OCI-LY3 (cell line): Measurements from ENCODE around the gene TACC3.

ENCODE experiments used
- H2AFZ ChIP-seq: fragments of 200-600, 300-600 bp; shearing (Covaris generic); 2 replicates; pipeline ENCODE4 v1.6.0; 2014; ENCODE audit warnings: antibody characterized with exemption, low read depth, low read length
- H3K27ac ChIP-seq: fragments of 200-600, 300-600 bp; sonication (generic); 2 replicates; pipeline ENCODE4 v1.5.1; 2014; ENCODE audit warnings: mild to moderate bottlenecking, low read length, moderate library complexity, mixed read lengths
- H3K27me3 ChIP-seq: fragments of 200-600, 300-600 bp; sonication (generic); 2 replicates; pipeline ENCODE4 v1.6.1; 2014; ENCODE audit warnings: low read depth, low read length, mixed read lengths
- H3K36me3 ChIP-seq: fragments of 200-600, 300-600 bp; sonication (generic); replicated peaks from 2 replicates; pipeline ENCODE3; 2014; ENCODE audit warnings: low read depth, low read length, mixed read lengths
- H3K4me1 ChIP-seq: fragments of 300-600, 200-600 bp; sonication (generic); 2 replicates; pipeline ENCODE4 v1.6.1; 2014; ENCODE audit warnings: low read length, mixed read lengths
- H3K4me2 ChIP-seq: fragments of 200-600, 300-600 bp; sonication (generic); 2 replicates; pipeline ENCODE4 v1.6.1; 2014; ENCODE audit warnings: low read length, mixed read lengths
- H3K4me3 ChIP-seq: fragments of 300-600, 200-600 bp; sonication (generic); 2 replicates; pipeline ENCODE4 v1.5.1; 2014; ENCODE audit warnings: antibody characterized with exemption, mild to moderate bottlenecking, low read length, moderate library complexity
- H3K79me2 ChIP-seq: fragments of 300-600, 200-600 bp; shearing (Covaris generic); 2 replicates; pipeline ENCODE4 v1.6.1; 2014; ENCODE audit warnings: mild to moderate bottlenecking, low read length, mixed read lengths
- H3K9ac ChIP-seq: fragments of 300-600, 200-600 bp; shearing (Covaris generic); 2 replicates; pipeline ENCODE4 v1.6.0; 2014; ENCODE audit warnings: mild to moderate bottlenecking, low read length, moderate library complexity
- H3K9me3 ChIP-seq: fragments of 200-600, 300-600 bp; shearing (Covaris generic); 2 replicates; pipeline ENCODE4 v1.6.1; 2014; ENCODE audit warnings: low read length, mixed read lengths; ENCODE audit not compliant: insufficient read depth
- H4K20me1 ChIP-seq: fragments of 200-600, 300-600 bp; sonication (generic); 2 replicates; pipeline ENCODE4 v1.6.1; 2016; ENCODE audit warnings: low read length, mixed read lengths; ENCODE audit not compliant: insufficient read depth
- CTCF ChIP-seq: fragments of 200-600, 300-600 bp; sonication (generic); IDR thresholded peaks from 2 replicates; pipeline ENCODE4 v1.5.1; 2014; ENCODE audit warnings: antibody characterized with exemption, low read length, low read depth
- EZH2phosphoT487 ChIP-seq: fragments of 200-600 bp; shearing (Covaris generic); IDR thresholded peaks from 2 replicates; pipeline ENCODE4 v1.6.1; 2018; ENCODE audit warnings: antibody characterized with exemption, mixed run types, low read depth

TACC3 gene

GRCh38 chr4:1773754-1774153, 52.4 kb downstream of the TACC3 start:
- H3K27ac ChIP-seq: no peak overlapping the region
- no peaks in the 10 kb centered on the region; the same call in 1 of the 2 replicates for H3K4me1 ChIP-seq
- no peak overlapping the region for H2AFZ ChIP-seq
- no peak overlapping the region for H3K9ac ChIP-seq
- no peaks in the 10 kb centered on the region for H3K79me2 ChIP-seq
- TF ChIP-seq CTCF (no peak), EZH2phosphoT487 (no peak)
- H3K4me2 ChIP-seq: no peak overlapping the region
- H3K27me3 ChIP-seq: peaks cover 6% of the 10 kb centered on the region; the same call in 1 of the 2 replicates
- no peaks in the 10 kb centered on the region for H3K9me3 ChIP-seq
- H3K4me3 ChIP-seq: no peak overlapping the region
- no peaks in the 10 kb centered on the region for H4K20me1 ChIP-seq
- no peaks in the 10 kb centered on the region for H3K36me3 ChIP-seq

GRCh38 chr4:1775731-1776500, 54.6 kb downstream of the TACC3 start:
- Histone ChIP-seq H3K4me3 (no peak overlapping the region), H3K4me1 (no peaks in the 10 kb centered on the region; the same call in 1 of the 2 replicates), H3K9ac (no peak overlapping the region), H2AFZ (no peak overlapping the region), H3K36me3 (no peaks in the 10 kb centered on the region), H3K9me3 (no peaks in the 10 kb centered on the region), H3K27ac (no peak overlapping the region), H3K4me2 (no peak overlapping the region), H3K27me3 (no peaks in the 10 kb centered on the region), H3K79me2 (no peaks in the 10 kb centered on the region), H4K20me1 (no peaks in the 10 kb centered on the region)
- TF ChIP-seq CTCF: no peak
- TF ChIP-seq EZH2phosphoT487: no peak

- no peak overlapping the region for H2AFZ ChIP-seq
- TF ChIP-seq CTCF (no peak), EZH2phosphoT487 (no peak)
- no peak overlapping the region for H3K9ac ChIP-seq
- no peak overlapping the region for H3K4me3 ChIP-seq
- H3K4me1 ChIP-seq: no peaks in the 10 kb centered on the region; the same call in 1 of the 2 replicates
- no peaks in the 10 kb centered on the region for H3K9me3 ChIP-seq
- H3K4me2 ChIP-seq: no peak overlapping the region
- H3K36me3 ChIP-seq: no peaks in the 10 kb centered on the region
- H3K27me3 ChIP-seq: no peaks in the 10 kb centered on the region
- no peak overlapping the region for H3K27ac ChIP-seq
- no peaks in the 10 kb centered on the region for H4K20me1 ChIP-seq
- no peaks in the 10 kb centered on the region for H3K79me2 ChIP-seq
Measured at GRCh38 chr4:1776521-1777161, 55.3 kb downstream of the TACC3 start.

GRCh38 chr4:1777822-1778641, 56.7 kb downstream of the TACC3 start:
- H3K4me2 ChIP-seq: no peak overlapping the region
- H3K9me3 ChIP-seq: no peaks in the 10 kb centered on the region
- no peak overlapping the region for H3K4me3 ChIP-seq
- H3K4me1 ChIP-seq: no peaks in the 10 kb centered on the region
- H3K9ac ChIP-seq: no peak overlapping the region
- H2AFZ ChIP-seq: no peak overlapping the region
- no peaks in the 10 kb centered on the region for H3K27me3 ChIP-seq
- H3K27ac ChIP-seq: no peak overlapping the region
- H4K20me1 ChIP-seq: no peaks in the 10 kb centered on the region
- H3K79me2 ChIP-seq: no peaks in the 10 kb centered on the region
- TF ChIP-seq EZH2phosphoT487 (no peak), CTCF (no peak)
- no peaks in the 10 kb centered on the region for H3K36me3 ChIP-seq
